Measurements from ENCODE around the gene MAP3K2.

- TF ChIP-seq GABPA (IDR thresholded peaks at IDR 0.05; ENCODE audit: low read depth) (no peak), CTCF (IDR thresholded peaks at IDR 0.05 in 2 of 3, conservative IDR thresholded peaks at IDR 0.05 in 1 of 3; ENCODE audit: control insufficient read depth in 2 of 3, extremely low read depth in 1 of 3, insufficient read depth in 1 of 3, low read depth in 3 of 3, low read length in 3 of 3) (peak in 2 of 3 experiments; percentile 23 to 32; a peak in 2 of 6 replicates), DPF2 (IDR thresholded peaks at IDR 0.05) (no peak), EZH2 (IDR thresholded peaks at IDR 0.05; ENCODE audit: borderline replicate concordance, control insufficient read depth, low read depth, low read length) (no peak), BCL11A (IDR thresholded peaks at IDR 0.05; ENCODE audit: low read depth, low read length) (no peak), POLR2A (IDR thresholded peaks at IDR 0.05; ENCODE audit: low read depth, low read length) (no peak), CBX5 (IDR thresholded peaks at IDR 0.05; ENCODE audit: low read depth) (no peak), ZNF384 (IDR thresholded peaks at IDR 0.05; ENCODE audit: borderline replicate concordance, low read depth, low read length) (no peak), E2F4 (IDR thresholded peaks at IDR 0.05; ENCODE audit: low read depth, low read length) (no peak), ZZZ3 (IDR thresholded peaks at IDR 0.05; ENCODE audit: control insufficient read depth, insufficient read length, low read depth) (no peak), EED (IDR thresholded peaks at IDR 0.05; ENCODE audit: low read depth) (no peak), FOS (IDR thresholded peaks at IDR 0.05; ENCODE audit: borderline replicate concordance, extremely low read depth, insufficient read length) (no peak), POLR2AphosphoS5 (IDR thresholded peaks at IDR 0.05; ENCODE audit: low read length) (no peak)
Measured at GRCh38 chr2:127270663-127271062, 117.1 kb downstream of the MAP3K2 start.
